Ecto neural progenitor cell (in vitro differentiated cells): ENCODE data around the gene FGF19.
A peak's percentile ranks its signal among the peaks of the same experiment; 100 is the strongest.

Experiments used
- DNase-seq: peaks from one replicate; pipeline ENCODE4 v3.0.0-alpha.2; 2018; ENCODE audit warnings: low spot score

The FGF19 gene, protein sequence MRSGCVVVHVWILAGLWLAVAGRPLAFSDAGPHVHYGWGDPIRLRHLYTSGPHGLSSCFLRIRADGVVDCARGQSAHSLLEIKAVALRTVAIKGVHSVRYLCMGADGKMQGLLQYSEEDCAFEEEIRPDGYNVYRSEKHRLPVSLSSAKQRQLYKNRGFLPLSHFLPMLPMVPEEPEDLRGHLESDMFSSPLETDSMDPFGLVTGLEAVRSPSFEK

DNA sequence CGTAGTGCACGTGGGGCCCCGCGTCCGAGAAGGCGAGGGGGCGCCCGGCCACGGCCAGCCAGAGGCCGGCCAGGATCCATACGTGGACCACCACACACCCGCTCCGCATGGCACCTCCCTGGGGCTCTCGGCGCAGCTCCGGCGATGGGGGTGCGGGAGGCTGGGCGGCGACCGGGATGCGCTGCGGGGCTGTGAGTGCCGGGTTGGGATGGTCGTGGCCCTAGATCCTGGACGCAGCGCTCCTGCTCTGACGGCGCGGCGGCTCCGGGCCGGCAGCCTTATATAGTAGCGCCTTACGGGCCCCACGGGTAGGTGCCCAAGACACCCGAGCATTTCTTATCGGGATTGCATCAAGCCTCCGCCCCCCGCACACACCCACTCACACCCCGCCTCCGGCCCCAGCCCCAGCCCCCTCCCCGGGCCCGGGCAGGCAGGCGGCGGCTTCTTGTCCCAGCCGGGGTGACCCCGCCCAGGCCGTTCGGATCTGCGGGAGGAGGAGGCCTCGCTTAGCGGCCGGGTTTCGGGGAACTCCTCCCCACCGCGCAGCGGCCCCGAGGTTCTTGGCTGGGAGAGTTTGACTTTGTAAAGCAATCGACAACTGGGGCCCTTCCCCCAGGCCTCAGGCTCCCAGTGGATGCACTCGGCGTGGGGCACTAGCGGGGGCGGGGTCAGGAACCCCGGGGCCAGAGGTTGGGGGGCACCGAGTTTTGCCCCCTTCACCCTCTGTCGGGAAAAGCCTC is at the start of gene FGF19:
Gene FGF19, minus strand, starts transcription at position 255 of the 740 bp plus-strand sequence. Its CDS starts 146 bp downstream, at position 109.
- DNase-seq = peak; percentile 73

DNA sequence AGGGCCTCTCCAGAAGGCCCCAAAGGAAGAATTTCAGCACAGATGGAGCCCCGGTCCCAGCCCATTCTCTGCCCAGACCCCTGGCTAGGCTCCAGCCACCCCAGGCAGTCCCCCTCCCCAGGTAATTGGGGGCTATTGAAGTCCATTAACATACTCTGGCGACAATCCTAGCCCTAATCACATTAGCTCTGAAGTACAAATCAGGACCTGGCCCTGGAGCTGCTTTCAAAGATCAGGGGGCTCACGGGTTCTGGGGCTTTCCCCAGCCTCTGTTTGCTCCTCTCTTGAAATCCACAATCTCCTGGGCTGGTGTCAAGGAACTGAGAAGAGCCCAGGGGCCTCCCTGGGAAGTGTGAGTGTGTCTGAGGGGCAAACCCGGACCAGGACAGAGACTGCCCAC is 49.1 kb upstream of the FGF19 start:
- no peak for DNase-seq

DNA sequence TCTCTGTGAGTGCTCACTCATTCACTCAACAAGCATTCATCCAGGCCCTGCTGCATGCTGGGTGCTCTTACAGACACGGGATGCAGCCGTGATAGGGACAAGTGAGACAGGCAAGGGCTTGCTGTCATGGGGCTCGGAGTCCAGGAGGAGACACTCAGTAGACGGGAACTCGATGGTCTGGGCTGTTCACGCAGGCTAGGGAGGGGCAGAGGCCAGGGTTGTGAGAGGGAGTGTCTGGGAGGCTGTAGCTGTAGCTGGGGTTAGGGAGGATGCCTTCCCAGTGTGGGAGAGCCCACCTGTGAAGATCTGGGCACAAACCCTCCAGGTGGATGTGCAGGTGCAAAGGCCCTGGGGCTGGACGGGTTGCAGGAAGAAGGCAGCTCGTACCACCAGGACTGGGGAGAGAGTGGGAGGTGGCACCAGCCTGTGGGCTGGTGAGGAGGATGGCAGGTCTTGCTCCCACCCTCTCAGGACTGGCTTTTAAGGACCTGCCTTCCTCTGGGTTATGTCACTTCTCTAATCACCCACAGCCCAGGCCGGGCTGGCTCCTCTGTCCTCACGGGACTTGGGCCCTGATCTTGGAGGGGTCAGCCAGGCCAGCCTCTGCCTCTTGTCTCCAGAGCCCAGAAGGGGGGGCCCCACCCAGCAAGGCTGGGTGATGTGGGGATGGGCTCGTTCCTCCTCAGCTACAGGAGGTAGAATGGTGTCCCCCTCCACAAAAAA is 47.2 kb upstream of the FGF19 start:
- DNase-seq = no peak

DNA sequence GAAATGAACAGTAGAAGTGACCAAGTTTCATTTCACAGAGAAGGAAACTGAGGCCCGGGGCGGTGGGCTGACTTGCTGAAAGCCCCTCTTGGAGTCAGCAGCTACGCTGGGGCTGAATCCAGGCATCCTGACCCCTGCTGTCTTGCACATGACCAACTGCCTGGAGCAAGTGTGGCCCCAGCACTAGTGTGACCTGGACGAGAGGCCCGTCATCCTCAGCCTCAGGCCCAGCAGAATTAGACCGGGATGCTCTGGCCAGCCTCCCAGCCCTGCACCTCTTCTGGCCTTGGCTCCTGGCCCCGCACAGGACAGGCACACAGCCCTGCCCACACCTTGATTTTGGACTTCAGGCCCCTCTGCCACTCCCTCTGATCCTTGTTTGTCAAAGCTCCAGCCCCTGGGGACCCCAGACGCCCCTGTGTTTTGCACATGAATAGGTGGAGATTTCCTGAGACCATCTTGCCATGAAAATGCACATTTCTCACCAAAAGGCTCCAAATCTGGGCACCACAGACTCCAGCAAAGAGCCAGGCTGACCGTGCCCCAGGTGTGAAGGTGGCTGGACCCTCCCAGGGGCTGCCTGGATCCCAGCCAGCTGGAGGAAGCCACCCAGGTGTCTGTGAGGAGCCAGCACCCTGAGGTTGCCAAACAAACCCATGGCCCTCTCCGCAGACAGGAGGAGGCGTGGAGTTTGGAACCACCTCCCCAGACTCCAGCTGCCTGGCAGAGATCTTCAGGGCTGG is 46.5 kb upstream of the FGF19 start:
- DNase-seq = no peak

DNA sequence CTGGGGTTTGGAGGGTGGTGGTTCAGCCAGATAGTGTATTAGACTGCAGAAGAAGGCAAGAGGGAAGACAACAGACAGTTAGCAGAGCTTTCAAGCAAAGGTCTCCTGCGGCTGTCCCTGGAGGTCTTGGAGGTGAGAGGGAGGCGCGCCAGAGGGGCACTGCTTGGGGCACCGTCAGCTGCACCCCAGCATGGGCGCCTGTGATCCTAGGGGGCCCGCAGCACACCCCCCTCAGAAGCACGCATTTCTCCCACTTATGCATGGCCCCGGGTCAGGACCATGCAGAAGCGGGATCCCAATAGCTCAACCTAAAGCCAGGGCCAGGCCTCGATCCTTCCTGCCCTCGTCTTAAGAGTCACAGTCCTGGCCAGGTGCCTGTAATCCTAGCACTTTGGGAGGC is 44.8 kb upstream of the FGF19 start:
- DNase-seq = no peak

DNA sequence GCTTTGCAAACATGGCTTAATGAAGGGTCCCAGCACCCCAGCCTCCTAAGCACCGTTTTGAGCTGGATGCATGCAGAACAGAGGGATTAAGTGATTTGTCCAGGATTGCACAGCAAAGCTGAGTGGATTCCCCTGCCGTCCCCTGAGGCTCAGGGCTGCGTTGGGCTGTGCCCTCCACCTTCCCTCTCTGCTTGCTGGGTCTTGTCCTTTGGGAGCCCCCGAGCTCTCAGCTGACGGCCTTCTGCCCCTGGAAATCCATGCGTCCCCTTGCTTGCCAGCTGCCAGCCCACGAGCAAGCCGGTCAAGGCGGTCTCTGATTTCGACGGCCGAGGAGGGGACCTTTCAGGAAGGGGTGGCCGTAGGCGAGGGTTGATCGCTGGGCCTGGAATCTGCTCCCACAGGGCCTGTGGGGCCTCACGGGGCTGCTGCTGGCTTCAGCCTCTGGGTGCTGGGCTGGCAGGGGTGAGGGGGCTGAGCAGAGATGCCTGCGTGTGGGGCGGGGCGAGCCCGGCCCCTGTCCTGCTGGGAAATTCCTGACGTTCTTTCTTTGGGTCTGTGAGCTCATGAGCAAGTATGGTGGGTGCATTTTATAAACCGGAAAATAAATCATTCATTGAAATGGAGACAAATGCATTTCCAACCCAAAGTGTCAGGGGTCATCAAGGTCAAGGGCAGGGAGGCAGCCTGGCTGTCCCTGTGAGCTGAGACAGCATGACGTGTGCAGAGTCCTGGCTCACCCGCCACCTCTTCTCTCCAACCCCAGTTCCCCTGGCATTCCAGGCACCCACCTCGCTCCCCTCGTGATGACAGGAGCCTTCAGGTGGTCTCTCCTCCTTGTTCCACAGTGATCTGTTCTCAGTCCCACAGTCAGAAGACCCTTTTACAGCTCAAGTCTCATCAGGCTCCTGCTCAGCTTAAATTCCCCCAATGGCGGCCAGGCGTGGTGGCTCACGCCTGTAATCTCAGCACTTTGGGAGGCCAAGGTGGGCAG is 43.2 kb upstream of the FGF19 start:
- no peak for DNase-seq

DNA sequence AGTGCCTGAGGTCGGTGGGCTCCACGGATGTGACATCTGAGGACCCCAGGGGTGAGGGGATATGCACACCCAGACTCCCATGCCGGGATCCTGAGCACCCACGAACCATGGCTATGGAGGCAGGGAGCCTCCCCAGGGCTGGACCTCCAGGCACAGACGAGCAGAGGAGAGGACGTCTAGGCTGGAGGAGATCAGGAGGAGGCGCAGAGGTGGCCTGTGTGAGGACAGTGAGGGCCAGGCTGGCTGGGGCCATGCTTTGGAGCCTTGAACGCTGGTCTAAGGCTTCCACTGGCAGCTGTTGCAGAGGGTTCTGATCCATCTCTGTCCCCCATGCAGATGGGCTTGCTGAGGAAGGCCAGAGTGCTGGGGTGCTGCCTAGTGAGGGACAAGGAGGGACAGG is 42.3 kb upstream of the FGF19 start:
- DNase-seq = no peak

DNA sequence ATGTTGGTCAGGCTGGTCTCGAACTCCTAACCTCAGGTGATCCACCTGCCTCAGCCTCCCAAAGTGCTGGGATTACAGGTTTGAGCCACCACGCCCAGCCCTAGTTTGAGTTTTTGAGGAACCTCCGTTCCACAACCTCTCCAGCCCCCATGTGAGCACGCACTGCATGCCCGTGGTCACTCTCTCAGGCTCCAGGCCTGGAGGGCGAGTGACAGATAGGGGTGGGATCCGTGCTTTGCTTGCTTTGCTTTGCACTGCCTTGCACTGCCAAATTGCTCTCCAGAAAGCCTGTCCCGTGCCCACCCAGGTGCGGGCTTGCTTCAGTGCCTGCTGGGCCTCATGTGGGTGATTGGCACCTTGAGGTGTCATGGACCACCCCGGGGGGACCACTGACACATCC is 41.4 kb upstream of the FGF19 start:
- DNase-seq = no peak

DNA sequence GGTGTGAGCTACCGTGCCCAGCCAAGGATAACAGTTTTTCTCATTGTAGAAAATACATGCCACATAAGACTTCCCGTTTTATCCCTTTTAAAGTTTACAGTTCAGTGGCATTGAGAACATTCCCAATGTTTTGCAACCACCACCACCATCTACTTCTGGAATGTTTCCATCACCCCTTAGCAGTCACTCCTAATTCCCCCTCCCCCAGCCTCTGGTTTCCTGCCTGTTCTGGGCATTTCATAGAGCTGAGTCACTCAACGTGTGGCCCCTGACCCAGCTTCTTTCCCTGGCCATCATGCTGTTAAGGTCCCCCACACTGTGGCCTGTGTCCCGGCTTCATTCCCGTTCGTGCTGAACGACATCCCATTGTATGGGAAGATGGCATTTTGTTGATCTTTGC is 40.6 kb upstream of the FGF19 start:
- DNase-seq = no peak

DNA sequence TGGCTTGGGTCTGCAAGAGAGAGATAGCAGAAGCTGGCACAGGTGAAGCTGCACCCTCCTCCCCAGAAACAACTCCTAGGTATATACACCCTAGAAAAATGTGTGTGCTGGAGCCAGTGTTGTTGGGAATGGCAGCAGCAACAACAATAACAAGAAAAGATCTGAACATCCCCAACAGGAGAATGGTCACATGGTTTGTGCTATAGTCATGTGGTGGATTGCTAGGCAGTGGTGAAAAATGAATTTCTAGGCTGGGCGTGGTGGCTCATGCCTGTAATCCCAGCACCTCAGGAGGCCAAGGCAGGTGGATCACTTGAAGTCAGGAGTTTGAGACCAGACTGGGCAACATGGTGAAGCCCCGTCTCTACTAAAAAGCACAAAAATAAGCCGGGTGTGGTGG is 31.0 kb upstream of the FGF19 start:
- DNase-seq = no peak

DNA sequence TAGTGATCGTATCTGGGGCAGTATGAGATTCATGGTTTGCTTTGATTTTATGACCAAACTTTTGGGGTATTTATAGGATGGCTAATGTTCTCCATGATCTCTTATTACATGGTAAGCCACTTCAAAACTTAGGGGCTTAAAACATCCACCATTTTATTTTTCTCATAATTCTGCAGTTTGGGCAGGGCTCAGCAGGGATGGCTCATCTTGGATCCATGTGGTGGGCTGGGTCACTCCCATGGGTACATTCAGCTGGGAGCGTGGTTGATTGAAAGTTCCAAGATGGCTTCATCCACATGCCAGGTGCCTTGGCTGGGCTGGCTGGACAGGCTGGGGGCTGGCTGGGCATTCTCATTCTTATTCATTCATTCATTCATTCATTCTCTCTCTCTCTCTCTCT is 30.5 kb upstream of the FGF19 start:
- DNase-seq = no peak

DNA sequence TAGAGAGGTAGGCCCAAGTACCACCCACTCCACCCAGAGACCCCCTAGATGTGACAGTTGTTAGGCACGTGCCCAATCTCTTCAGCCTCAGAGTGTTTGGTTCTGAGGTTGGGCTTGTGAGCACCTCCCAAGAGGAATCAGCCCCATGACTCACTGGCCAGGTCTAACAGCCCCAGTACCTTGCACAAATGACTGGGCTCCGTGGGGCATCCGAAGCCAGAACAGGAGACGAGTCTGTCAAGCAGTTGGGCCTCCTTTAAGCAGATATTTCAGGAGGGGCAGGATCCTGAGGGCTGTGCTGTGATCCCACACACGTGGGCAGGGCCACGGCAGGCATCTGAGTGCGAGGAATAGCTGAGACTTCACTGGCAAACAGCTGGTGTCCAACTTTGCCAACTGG is 29.1 kb upstream of the FGF19 start:
- no peak for DNase-seq

DNA sequence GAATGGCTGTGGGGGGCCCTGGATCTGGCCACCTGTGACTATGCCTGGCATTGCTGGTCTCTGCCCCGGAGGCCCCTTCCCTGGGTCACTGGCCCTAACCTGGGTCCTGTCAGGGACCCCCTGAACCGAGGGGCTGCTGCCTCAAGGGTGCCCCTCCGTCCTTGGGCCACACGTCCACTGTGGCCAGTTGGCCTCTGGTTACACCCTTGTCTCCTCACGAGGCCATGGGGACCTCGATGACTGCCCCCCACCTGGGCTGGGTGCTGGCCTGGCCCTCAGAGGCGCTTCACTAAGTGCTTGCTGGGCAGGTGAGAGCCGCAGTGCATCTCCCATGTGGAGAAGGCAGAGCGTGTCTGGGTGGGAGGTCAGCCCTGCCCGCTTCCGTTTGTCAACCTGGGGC is 27.3 kb upstream of the FGF19 start:
- no peak for DNase-seq

DNA sequence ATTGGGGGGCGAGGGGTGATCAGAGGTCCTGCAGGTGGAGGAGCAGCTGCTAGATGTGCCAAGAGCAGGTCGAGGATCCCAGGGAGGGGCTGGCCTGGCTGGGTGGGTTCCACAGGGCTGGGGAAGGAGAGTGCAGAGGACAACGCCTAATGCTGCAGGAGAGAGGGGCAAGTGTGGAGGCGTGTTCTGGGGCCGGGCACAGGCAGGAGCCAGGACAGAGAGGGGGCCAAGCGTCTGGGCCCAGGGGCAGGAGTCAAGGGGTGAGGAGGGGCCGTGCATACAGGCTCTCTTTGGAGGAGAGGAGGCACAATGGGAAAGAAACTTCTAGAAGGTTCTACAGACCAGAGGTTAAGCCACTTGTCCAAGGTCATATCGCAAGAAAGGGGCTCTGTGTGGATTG is 26.7 kb upstream of the FGF19 start:
- DNase-seq = no peak

DNA sequence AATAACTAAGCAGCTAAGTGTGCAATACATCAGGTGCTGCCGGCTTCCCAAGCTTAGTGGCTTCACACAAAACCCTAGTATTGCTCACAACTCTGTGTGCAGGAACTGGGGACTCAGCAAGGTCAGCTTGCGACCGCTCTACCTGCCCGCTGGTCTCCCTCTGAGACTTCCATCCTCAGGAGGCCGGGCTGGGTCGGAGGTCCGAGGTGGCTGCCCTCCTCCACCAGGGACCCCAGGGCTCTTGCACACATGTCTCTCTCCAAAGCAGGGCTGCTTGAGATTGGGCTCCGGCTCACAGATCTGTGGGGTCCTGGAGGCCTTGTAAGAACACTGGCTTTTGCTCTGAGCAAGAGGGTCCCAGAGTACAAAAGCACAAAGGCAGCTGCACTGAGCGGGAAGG is 25.4 kb upstream of the FGF19 start:
- DNase-seq = no peak

DNA sequence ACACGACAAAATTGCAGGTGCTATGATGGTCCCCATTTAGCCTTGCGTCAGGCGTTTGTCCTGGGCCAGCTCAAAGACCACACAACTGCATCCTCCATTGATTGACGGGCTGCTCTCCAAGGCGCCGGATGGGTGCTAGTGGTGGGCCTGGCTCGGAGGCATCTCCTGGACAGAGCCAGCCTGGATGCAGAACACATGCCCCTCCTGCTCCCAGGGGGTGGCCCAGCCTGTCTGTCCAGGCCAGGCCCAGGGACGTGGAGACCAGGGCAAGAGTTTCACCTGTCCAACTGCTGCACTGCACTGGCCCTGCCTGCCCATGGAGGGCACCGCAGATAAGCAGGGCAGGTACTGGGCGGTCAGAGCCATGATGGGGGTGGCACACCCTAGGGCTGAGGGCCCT is 23.4 kb upstream of the FGF19 start:
- no peak for DNase-seq

DNA sequence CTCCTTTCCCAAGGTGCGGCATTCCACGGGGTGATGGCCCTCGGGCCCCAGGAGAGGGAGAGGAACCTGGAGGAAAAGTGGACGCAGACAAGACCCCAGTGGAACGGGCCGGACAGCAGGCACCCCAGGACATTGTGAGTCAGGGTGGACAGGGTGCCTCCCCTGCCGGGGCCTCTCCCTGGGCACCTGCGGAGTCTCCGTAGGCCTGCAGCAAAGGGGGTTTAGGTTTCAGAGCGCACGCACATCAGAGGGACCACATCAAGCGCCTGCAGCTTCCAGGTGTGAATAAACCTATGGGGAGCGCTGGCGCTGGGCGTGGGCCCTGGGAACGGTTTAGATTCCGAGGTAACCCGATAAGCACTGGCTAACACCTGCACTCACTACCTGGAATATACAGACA is 22.7 kb upstream of the FGF19 start:
- DNase-seq = no peak

DNA sequence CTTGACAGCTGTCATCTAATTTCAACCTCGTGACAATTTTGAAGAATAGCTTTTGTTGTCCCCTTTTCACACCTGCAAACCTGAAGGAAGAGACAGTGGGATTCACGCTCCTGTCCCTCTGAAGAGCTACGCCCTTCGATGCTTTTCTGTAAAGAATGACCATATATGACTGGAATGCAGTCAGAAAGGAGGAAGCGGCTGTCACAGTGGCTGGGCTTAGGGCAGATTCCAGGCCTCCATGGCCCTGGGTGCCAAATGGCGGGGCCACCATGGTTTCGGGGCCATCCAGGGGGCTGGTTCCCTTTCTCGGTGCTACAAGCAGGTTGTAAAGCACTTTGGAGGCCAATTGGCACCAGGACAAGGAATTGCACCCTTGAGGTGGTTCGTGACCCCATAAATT is 22.2 kb upstream of the FGF19 start:
- DNase-seq = no peak

DNA sequence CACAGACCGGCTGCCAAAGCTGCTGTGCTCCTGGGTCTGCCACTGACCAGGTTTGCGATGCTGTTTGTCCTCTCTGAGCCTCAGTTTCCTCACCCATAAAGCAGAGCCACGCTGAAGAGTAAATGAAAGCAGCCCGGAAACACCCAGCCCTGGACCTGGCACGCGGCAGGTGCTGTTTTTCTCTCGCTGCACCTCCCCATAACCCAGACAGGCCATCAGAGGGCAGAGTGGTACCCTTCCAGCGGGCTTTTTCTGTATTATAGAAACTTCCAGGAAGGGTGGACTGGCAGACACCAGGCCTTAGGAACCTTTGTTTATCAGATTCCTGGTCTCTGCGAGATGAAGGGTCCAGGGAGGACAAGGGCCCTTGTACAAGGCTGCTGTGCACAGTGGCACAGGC is 17.9 kb upstream of the FGF19 start:
- DNase-seq = no peak

DNA sequence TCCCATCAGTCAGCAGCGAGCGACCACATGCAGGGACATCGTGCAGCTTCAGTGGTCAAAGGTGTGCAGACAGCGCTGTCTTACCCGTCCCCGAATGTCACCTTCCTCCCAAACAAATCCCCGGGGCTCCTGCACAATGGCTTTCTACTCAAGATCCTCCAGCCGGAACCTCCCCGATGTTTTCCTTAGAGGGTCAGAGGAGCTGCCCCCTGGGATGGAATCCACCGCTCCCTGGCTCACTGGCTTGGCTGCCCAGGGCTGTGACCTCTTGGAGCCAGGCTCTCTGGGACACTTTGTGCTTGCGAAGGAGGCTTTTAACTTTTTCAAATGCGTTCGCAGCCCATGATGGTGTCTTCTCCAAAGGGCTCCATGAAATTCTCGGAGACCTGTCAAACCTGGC is 17.3 kb upstream of the FGF19 start:
- DNase-seq = no peak

DNA sequence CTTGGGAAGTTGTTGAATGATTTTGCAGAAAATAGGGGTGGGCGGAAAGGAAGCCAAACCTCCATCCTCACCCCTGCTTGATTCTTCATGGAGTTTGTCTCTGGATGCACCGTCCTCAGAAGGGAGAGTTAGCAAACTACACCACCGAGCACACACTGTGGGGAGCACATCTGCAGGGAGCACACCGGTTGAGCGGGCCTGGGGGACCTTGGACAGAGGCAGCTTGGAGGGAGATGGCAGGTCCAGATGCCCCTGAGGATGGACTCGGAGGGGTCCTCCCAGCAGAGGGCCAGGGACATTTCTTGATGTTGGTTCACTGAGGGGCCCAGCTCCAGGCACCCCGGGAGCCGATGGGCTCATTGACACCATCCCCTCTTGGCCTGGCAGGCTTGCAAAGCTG is 15.1 kb upstream of the FGF19 start:
- DNase-seq = no peak
